WERI-Rb-1 (cell line): ENCODE results near the gene TFG.

Experiments
- DNase-seq: peaks from one replicate; pipeline ENCODE4 v3.0.0-alpha.2; 2020
- H3K27ac ChIP-seq: fragments of 250-450 bp; sonication (Bioruptor Pico); 2 replicates; pipeline ENCODE4 v1.5.1; 2020; ENCODE audit warnings: mild to moderate bottlenecking, moderate library complexity
- H3K27me3 ChIP-seq: fragments of 250-450 bp; sonication (Bioruptor Pico); 2 replicates; pipeline ENCODE4 v1.5.1; 2021; ENCODE audit warnings: mild to moderate bottlenecking, low read depth, moderate library complexity; ENCODE audit not compliant: insufficient read depth, severe bottlenecking
- H3K36me3 ChIP-seq: fragments of 250-450 bp; sonication (Bioruptor Pico); 2 replicates; pipeline ENCODE4 v1.5.1; 2020; ENCODE audit warnings: mild to moderate bottlenecking, moderate library complexity
- H3K4me3 ChIP-seq: 2 replicates; pipeline ENCODE4 v1.5.1; 2011; ENCODE audit warnings: low read depth, mild to moderate bottlenecking, control low read depth, low read length
- H3K9me3 ChIP-seq: fragments of 250-450 bp; sonication (Bioruptor Pico); 2 replicates; pipeline ENCODE4 v1.5.1; 2021; ENCODE audit warnings: mild to moderate bottlenecking, moderate library complexity; ENCODE audit not compliant: severe bottlenecking
- CTCF ChIP-seq: IDR thresholded peaks from 2 replicates; pipeline ENCODE4 v1.5.1; 2011; ENCODE audit warnings: low read depth, mild to moderate bottlenecking, control low read depth, inconsistent platforms, low read length

The TFG gene

GRCh38 chr3:100789579-100789978 lies 80.3 kb downstream of the TFG start:
- no peaks in the 10 kb centered on the region for H3K9me3 ChIP-seq
- no peak for DNase-seq
- H3K4me3 ChIP-seq, result no peak overlapping the region
- H3K27ac ChIP-seq, result no peak overlapping the region
- no peak for TF ChIP-seq CTCF
- H3K27me3 ChIP-seq, result no peaks in the 10 kb centered on the region
- no peaks in the 10 kb centered on the region for H3K36me3 ChIP-seq

DNA sequence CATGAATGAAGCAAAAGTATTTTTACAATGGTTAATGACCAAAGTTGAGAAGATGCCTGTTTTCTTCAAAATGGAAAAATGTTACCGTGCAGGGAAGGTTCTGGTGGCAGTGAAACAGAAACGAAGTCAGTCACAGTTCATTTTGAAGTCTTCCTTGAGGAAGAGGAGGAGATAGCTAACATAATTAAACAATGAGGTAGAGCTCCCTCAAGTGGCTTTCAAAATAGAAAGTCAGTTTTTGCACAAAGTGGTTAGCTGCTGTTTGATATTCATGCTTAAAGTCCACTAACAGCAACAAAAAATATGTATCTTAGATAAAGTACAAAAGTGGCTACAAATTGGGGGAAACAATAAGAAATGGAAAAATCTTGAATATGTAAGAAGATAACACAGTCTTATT lies 87.3 kb downstream of the TFG start:
- Histone ChIP-seq H3K4me3 (no peak overlapping the region), H3K27me3 (no peaks in the 10 kb centered on the region), H3K9me3 (no peaks in the 10 kb centered on the region), H3K36me3 (no peaks in the 10 kb centered on the region), H3K27ac (no peak overlapping the region)
- peak; percentile 32; the same call in 1 of the 2 replicates for TF ChIP-seq CTCF
- no peak for DNase-seq

DNA sequence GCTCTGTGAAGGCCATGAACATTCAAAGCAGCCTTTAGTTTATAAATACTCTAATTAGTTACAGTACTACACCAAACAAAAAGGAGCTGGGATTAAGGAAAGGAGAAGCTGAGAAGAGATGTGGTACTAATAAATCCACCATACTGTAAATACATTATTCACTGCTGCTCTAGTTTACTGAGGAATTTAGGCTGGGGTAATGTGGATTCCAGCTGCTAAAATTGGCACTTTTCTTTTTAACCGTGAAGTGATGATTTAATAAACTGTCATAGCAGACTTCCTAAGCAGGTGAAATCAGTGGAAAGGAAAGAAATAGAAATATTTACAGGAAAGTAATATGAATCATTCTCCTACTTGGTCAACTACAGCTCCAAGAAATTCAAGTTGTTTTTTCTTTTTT lies 88.7 kb downstream of the TFG start:
- no peak overlapping the region for H3K4me3 ChIP-seq
- H3K27ac ChIP-seq, result no peak overlapping the region
- DNase-seq, result no peak
- no peaks in the 10 kb centered on the region for H3K9me3 ChIP-seq
- TF ChIP-seq CTCF, result no peak
- H3K27me3 ChIP-seq, result no peaks in the 10 kb centered on the region
- no peaks in the 10 kb centered on the region for H3K36me3 ChIP-seq
